A673 (cell line): ENCODE results near the gene RUSF1.

Experiments
- CTCF ChIP-seq: fragments of 300-800, 200-600 bp; sonication (generic); conservative IDR thresholded peaks from 2 replicates; pipeline ENCODE4 v1.5.1; 2017; ENCODE audit warnings: low read depth, mild to moderate bottlenecking, antibody characterized with exemption, low read length, moderate library complexity, mixed read lengths
- EZH2 ChIP-seq: fragments of 200-600 bp; sonication (generic); IDR thresholded peaks from 2 replicates; pipeline ENCODE4 v1.6.1; 2017; ENCODE audit warnings: borderline replicate concordance, low read depth, mild to moderate bottlenecking, mixed read lengths, antibody characterized with exemption, low read length; ENCODE audit not compliant: poor library complexity, severe bottlenecking

GRCh38 chr16:31485571-31485970 lies 22.6 kb downstream of the RUSF1 start:
- TF ChIP-seq CTCF (no peak), EZH2 (no peak)
